ENCODE results near the gene RAPSN.

GRCh38 chr11:47453365-47453764 lies 4.4 kb upstream of the RAPSN start:
- TF ChIP-seq TEAD4 (IDR thresholded peaks at IDR 0.05; ENCODE audit: low read depth, low read length) = no peak
- TF ChIP-seq GABPA (IDR thresholded peaks at IDR 0.05; ENCODE audit: borderline replicate concordance, insufficient read depth, low read length) = no peak
